ENCODE results near the gene FRYL.

FRYL gene

DNA sequence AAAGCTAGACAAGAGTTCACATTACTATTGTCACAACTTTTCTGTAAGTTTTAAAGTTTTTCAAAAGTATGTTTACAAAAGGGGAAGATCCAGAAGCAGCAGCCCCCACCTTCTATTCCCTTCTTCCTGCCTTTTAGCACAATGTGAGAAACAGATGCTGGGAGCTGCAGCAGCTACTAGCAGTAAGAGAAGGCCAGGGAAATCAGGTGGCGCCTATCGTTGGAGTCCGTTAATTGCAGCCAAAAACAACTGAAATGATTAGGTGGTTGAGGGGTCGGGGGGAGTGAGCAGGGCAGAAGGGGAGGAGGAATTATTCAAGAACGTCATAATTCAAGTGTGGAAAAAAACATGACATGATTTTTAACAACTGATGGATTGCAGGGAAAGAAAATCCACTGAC lies 27.4 kb downstream of the FRYL start:
- Histone ChIP-seq H3K9ac (ENCODE audit: low read depth, low read length, poor library complexity, severe bottlenecking) (no peak overlapping the region), H3K9me2 (replicated peaks; ENCODE audit: low read depth, low read length) (no peaks in the 10 kb centered on the region), H3K79me2 (ENCODE audit: insufficient read depth, low read length) (peaks cover 93% of the 10 kb centered on the region), H3K4me1 (ENCODE audit: insufficient read depth, low read length, poor library complexity, severe bottlenecking) (peaks cover 12% of the 10 kb centered on the region), H2AFZ (ENCODE audit: low read length) (no peak overlapping the region), H3K27me3 (ENCODE audit: insufficient read depth, low read length, poor library complexity, severe bottlenecking) (no peaks in the 10 kb centered on the region), H3K9me3 (ENCODE audit: insufficient read depth, low read depth, low read length) (peaks cover 5% of the 10 kb centered on the region; the same call in 1 of the 2 replicates), H3K4me3 (ENCODE audit: low read length, poor library complexity, severe bottlenecking) (no peak overlapping the region), H3K36me3 (ENCODE audit: insufficient read depth, low read length) (peaks cover 6% of the 10 kb centered on the region; the same call in 1 of the 2 replicates), H3K4me2 (ENCODE audit: low read depth, low read length, poor library complexity, severe bottlenecking) (no peak overlapping the region), H4K20me1 (ENCODE audit: insufficient read depth, low read length, poor library complexity, severe bottlenecking) (peaks cover 68% of the 10 kb centered on the region), H3F3A (ENCODE audit: low read depth) (no peaks in the 10 kb centered on the region)
- TF ChIP-seq, protein P1, sequence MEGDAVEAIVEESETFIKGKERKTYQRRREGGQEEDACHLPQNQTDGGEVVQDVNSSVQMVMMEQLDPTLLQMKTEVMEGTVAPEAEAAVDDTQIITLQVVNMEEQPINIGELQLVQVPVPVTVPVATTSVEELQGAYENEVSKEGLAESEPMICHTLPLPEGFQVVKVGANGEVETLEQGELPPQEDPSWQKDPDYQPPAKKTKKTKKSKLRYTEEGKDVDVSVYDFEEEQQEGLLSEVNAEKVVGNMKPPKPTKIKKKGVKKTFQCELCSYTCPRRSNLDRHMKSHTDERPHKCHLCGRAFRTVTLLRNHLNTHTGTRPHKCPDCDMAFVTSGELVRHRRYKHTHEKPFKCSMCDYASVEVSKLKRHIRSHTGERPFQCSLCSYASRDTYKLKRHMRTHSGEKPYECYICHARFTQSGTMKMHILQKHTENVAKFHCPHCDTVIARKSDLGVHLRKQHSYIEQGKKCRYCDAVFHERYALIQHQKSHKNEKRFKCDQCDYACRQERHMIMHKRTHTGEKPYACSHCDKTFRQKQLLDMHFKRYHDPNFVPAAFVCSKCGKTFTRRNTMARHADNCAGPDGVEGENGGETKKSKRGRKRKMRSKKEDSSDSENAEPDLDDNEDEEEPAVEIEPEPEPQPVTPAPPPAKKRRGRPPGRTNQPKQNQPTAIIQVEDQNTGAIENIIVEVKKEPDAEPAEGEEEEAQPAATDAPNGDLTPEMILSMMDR (conservative IDR thresholded peaks at IDR 0.05; ENCODE audit: low read length) = no peak
- no peak for TF ChIP-seq EZH2phosphoT487 (IDR thresholded peaks at IDR 0.05; ENCODE audit: borderline replicate concordance)

DNA sequence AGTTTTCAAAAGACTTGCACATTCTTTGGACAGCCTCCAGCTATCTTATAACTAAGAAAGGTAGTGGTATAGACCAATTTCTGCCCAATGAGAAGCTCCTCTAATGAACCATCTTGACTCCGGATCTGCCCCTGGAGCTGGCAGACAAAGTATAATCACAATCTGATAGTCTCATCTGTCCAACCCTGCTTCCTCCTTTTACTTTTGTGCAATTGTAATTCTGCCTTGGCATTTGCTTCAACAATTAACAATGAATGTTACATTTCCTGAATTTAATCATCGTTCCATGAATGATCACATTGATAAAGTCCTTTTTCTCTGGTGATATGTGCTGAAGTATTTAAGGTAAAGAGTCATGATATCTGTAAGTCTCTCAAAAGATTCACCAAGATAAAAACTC lies 27.8 kb downstream of the FRYL start:
- no peaks in the 10 kb centered on the region for H3K9me2 ChIP-seq (replicated peaks; ENCODE audit: low read depth, low read length)
- H3F3A ChIP-seq (ENCODE audit: low read depth) = no peaks in the 10 kb centered on the region
- H3K4me3 ChIP-seq (ENCODE audit: low read length, poor library complexity, severe bottlenecking) = no peak overlapping the region
- peaks cover 5% of the 10 kb centered on the region; the same call in 1 of the 2 replicates for H3K9me3 ChIP-seq (ENCODE audit: insufficient read depth, low read depth, low read length)
- peaks cover 6% of the 10 kb centered on the region; the same call in 1 of the 2 replicates for H3K36me3 ChIP-seq (ENCODE audit: insufficient read depth, low read length)
- no peak overlapping the region for H2AFZ ChIP-seq (ENCODE audit: low read length)
- peaks cover 72% of the 10 kb centered on the region for H4K20me1 ChIP-seq (ENCODE audit: insufficient read depth, low read length, poor library complexity, severe bottlenecking)
- H3K4me2 ChIP-seq (ENCODE audit: low read depth, low read length, poor library complexity, severe bottlenecking) = no peak overlapping the region
- peaks cover 97% of the 10 kb centered on the region for H3K79me2 ChIP-seq (ENCODE audit: insufficient read depth, low read length)
- TF ChIP-seq EZH2phosphoT487 (IDR thresholded peaks at IDR 0.05; ENCODE audit: borderline replicate concordance) = no peak
- TF ChIP-seq, protein P1 (conservative IDR thresholded peaks at IDR 0.05; ENCODE audit: low read length) = no peak
- H3K9ac ChIP-seq (ENCODE audit: low read depth, low read length, poor library complexity, severe bottlenecking) = no peak overlapping the region
- peaks cover 12% of the 10 kb centered on the region for H3K4me1 ChIP-seq (ENCODE audit: insufficient read depth, low read length, poor library complexity, severe bottlenecking)
- no peaks in the 10 kb centered on the region for H3K27me3 ChIP-seq (ENCODE audit: insufficient read depth, low read length, poor library complexity, severe bottlenecking)

DNA sequence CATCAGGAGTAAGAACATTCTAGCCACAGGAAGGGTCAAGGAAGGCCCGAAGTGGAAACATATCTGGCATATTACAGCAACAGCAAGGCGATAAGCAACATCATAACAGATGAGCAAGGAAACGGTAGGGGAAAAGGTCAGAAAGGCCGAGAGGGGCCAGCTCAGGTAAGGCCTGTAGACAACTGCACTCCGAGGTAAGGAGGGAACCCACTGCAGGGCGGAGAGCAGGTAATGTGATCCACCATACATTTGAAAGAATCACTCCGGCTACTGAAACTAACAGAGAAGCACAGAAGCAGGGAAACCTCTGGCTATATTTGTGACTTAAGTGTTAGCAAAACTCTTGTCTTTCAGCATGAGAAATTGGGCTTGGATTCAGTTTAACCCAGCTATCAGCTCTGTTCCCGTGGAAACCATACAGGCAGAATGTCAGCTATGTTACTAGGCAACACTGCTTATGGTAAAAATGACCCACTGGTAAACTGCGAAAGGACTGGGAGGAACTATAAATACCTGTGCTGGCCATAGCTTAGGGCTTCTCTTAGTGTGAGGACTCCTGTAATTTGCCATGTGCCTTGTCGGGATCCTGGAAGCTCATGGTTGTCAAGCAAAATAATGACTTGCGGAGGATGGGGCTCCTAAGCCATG lies 31.0 kb downstream of the FRYL start:
- Histone ChIP-seq H3K4me3 (ENCODE audit: low read length, poor library complexity, severe bottlenecking) (no peak overlapping the region), H3K4me2 (ENCODE audit: low read depth, low read length, poor library complexity, severe bottlenecking) (no peak overlapping the region), H3K4me1 (ENCODE audit: insufficient read depth, low read length, poor library complexity, severe bottlenecking) (peaks cover 12% of the 10 kb centered on the region), H2AFZ (ENCODE audit: low read length) (no peak overlapping the region), H4K20me1 (ENCODE audit: insufficient read depth, low read length, poor library complexity, severe bottlenecking) (peaks cover 86% of the 10 kb centered on the region), H3K9ac (ENCODE audit: low read depth, low read length, poor library complexity, severe bottlenecking) (no peak overlapping the region), H3K9me2 (replicated peaks; ENCODE audit: low read depth, low read length) (no peaks in the 10 kb centered on the region), H3K36me3 (ENCODE audit: insufficient read depth, low read length) (peaks cover 2% of the 10 kb centered on the region; the same call in 1 of the 2 replicates), H3K27me3 (ENCODE audit: insufficient read depth, low read length, poor library complexity, severe bottlenecking) (no peaks in the 10 kb centered on the region), H3F3A (ENCODE audit: low read depth) (no peaks in the 10 kb centered on the region), H3K9me3 (ENCODE audit: insufficient read depth, low read depth, low read length) (peaks cover under 1% of the 10 kb centered on the region; the same call in 1 of the 2 replicates), H3K79me2 (ENCODE audit: insufficient read depth, low read length) (peaks cover 95% of the 10 kb centered on the region)
- TF ChIP-seq, protein P1 (conservative IDR thresholded peaks at IDR 0.05; ENCODE audit: low read length) = no peak
- no peak for TF ChIP-seq EZH2phosphoT487 (IDR thresholded peaks at IDR 0.05; ENCODE audit: borderline replicate concordance)

Measured in Loucy (cell line).